ENCODE measurements around the gene TFF1.

DNA sequence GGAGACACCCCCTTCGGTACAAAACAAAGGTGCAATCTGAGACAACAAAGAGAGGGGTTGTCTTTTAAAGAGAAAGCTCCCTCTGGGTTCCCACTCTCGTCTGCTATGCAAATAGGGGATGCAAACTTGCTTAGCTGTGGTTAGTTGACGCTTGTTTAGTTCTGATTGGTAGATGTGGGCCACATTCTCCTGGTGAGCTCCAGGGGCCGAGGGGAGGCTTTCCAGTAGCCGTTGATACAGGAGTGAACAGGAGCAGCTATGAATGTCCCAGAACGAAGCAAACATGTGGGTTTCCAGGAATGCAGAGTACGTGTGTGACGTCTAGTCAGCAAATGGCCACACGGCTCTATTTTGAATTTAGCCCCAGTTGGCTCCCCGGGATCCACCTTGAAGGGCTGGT lies 30.3 kb downstream of the TFF1 start:
- no peak for TF ChIP-seq EP300 (IDR thresholded peaks at IDR 0.05)
- TF ChIP-seq, protein P1, sequence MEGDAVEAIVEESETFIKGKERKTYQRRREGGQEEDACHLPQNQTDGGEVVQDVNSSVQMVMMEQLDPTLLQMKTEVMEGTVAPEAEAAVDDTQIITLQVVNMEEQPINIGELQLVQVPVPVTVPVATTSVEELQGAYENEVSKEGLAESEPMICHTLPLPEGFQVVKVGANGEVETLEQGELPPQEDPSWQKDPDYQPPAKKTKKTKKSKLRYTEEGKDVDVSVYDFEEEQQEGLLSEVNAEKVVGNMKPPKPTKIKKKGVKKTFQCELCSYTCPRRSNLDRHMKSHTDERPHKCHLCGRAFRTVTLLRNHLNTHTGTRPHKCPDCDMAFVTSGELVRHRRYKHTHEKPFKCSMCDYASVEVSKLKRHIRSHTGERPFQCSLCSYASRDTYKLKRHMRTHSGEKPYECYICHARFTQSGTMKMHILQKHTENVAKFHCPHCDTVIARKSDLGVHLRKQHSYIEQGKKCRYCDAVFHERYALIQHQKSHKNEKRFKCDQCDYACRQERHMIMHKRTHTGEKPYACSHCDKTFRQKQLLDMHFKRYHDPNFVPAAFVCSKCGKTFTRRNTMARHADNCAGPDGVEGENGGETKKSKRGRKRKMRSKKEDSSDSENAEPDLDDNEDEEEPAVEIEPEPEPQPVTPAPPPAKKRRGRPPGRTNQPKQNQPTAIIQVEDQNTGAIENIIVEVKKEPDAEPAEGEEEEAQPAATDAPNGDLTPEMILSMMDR (IDR thresholded peaks at IDR 0.05) = no peak
